Heart left ventricle (tissue), 16 donors: ENCODE results near the gene MCCC2. TPM values are rescaled to one million over a fixed set of nuclear protein-coding genes. Genes with fewer than 3 reads are reported as not detected.

Experiments used
- ATAC-seq, 4 donors: fragments of 200-7000 bp; cut with Tn5 transposase; one replicate each; pipeline ENCODE4 v1.9.1; 2020 to 2022; ENCODE audit warnings: moderate library complexity in 4 of 4, mild to moderate bottlenecking in 3 of 4, moderate number of reproducible peaks in 1 of 4
- DNase-seq, 5 donors: peaks; one replicate each; pipeline ENCODE4 v3.0.0-alpha.2; 2020
- H3K27ac ChIP-seq, 12 donors: fragments of 200-600 bp; sonication (generic) in 4 of 12; one replicate each; pipeline versions ENCODE4 v1.5.0 to v1.8.0; 2016 to 2022; ENCODE audit warnings: mild to moderate bottlenecking in 2 of 12
- H3K27me3 ChIP-seq, 9 donors: fragments of 200-600 bp; sonication (generic) in 2 of 9; one replicate each; pipeline versions ENCODE4 v1.5.1 to v1.8.0; 2016 to 2022; ENCODE audit warnings: mild to moderate bottlenecking in 3 of 9
- H3K36me3 ChIP-seq, 9 donors: fragments of 200-600 bp; sonication (generic) in 2 of 9; one replicate each; pipeline versions ENCODE4 v1.5.0 to v1.8.0; 2018 to 2022; ENCODE audit warnings: mild to moderate bottlenecking in 2 of 9
- H3K4me1 ChIP-seq, 12 donors: fragments of 200-600 bp; sonication (generic) in 4 of 12; one replicate each; pipeline versions ENCODE4 v1.5.0 to v1.8.0; 2016 to 2022; ENCODE audit warnings: mild to moderate bottlenecking in 3 of 12
- H3K4me3 ChIP-seq, 12 donors: fragments of 200-600 bp; sonication (generic) in 4 of 12; one replicate each; pipeline versions ENCODE4 v1.5.0 to v1.8.0; 2017 to 2022; ENCODE audit warnings: mild to moderate bottlenecking in 9 of 12, moderate library complexity in 4 of 12
- H3K9me3 ChIP-seq, 12 donors: fragments of 200-600 bp; sonication (generic) in 4 of 12; one replicate each; pipeline versions ENCODE4 v1.5.0 to v1.8.0; 2016 to 2022; ENCODE audit warnings: mild to moderate bottlenecking in 1 of 12
- CTCF ChIP-seq, 12 donors: fragments of 200-600 bp; sonication (generic) in 4 of 12; IDR thresholded peaks; one replicate each; pipeline versions ENCODE4 v1.5.0 to v1.8.0; 2018 to 2022; ENCODE audit warnings: antibody characterized with exemption in 12 of 12, mild to moderate bottlenecking in 5 of 12
- POLR2A ChIP-seq, 2 donors: fragments of 450-650 bp; IDR thresholded peaks; one replicate each; pipeline ENCODE4 v1.6.1; 2017; ENCODE audit warnings: antibody characterized with exemption in 2 of 2, mild to moderate bottlenecking in 2 of 2, moderate library complexity in 2 of 2
- WGBS, 4 donors: extraction: QIAGEN DNeasy Blood & Tissue Kit in 2 of 4; methylation state at CpG; one replicate each; pipeline versions ENCODE4 v1.1.5 to v1.1.7; 2013 to 2018; 5-methylcytosine and 5-hydroxymethylcytosine counted together
- intact Hi-C, 10 donors: fragments of 100-400 bp; cut with DNase I; formaldehyde crosslinking; loops; one replicate each; pipeline versions ENCODE4 v1.11.1 to v1.14.2; 2022
- polyA plus RNA-seq, 2 donors: library from polyadenylated mRNA; stranded (reverse); fragments of 200-250 nt; gene quantifications; one replicate each; pipeline ENCODE4 v1.2.3, GENCODE V29; 2013
- total RNA-seq, 9 donors: library from RNA; depleted of rRNA in 2 of 9; stranded (reverse); fragments of >200 nt in 2 of 9; fragmentation: NEBNext Ultra II Directional in 3 of 9; extraction: Animal tissue kit (Norgen Biotek cat#: 25700) in 3 of 9; gene quantifications; one replicate each; pipeline versions ENCODE4 v1.1.0 to v1.2.4, GENCODE V29; 2016 to 2023
- donor health status: ischemic (EF 13 %, LVEDD 7.1; RV severe dilation, severe dysfunction).
- donor health status: healthy with polysubstance abuse.
- donor health status: DM: no; HTN: yes; CAD: no.
- donor health status: DM: no; HTN: no; CAD: no.
- donor health status: ischemic (EF 25% LVEDD 6.9; RV normal size, moderate dysfunction).
- donor health status: ischemic (EF 25% LVEDD 5.7; RV mildly dilated, moderate dysfunction).
- donor health status: healthy.
- donor health status: DM: yes; HTN: yes; CAD: no.
- donor health status: ischemic (EF 35%, LVEDD 5.7; RV mildly dilated, moderate dysfunction).
- donor health status: nonischemic (EF 11% LVEDD 7.7; RV severe dilation, severe dysfunction).
- donor health status: DM: yes; HTN: yes; CAD: no.
- donor health status: PGD.
- donor health status: ischemic (EF 29% LVEDD 5.4; RV normal size, mild dysfunction).
- donor health status: nonischemic (EF 23%, LVEDD 6.1; RV moderate dilation, normal function).

MCCC2 gene
- total and polyA plus RNA-seq, 11 donors, result 74.3 to 153 (median 97.5) TPM

- Histone ChIP-seq H3K27ac (no peak overlapping the region), H3K36me3 (no peaks in the 10 kb centered on the region), H3K4me3 (no peak overlapping the region), H3K4me1 (peaks cover 0 to 5% (median 0%) of the 10 kb centered on the region in 12 donors), H3K27me3 (peaks cover 0 to 20% (median 0%) of the 10 kb centered on the region in 9 donors), H3K9me3 (no peaks in the 10 kb centered on the region)
- DNase-seq (no peak), ATAC-seq (no peak)
- TF ChIP-seq POLR2A (IDR thresholded peaks at IDR 0.05) (no peak), CTCF (IDR thresholded peaks at IDR 0.05) (no peak)
- 72 to 81% (median 75%) methylated on average over 2 of the region's 2 CpGs for WGBS, 4 donors
- intact Hi-C loops, result no loop called here
Measured at GRCh38 chr5:71699233-71699632, 112.1 kb downstream of the MCCC2 start.

- no peak for DNase-seq
- WGBS, 4 donors, result 78 to 86% (median 83%) methylated on average over 2 of the region's 2 CpGs
- intact Hi-C loops, result no loop called here
- peaks cover 0 to 18% (median 0%) of the 10 kb centered on the region in 9 donors for H3K27me3 ChIP-seq
- no peak overlapping the region for H3K4me3 ChIP-seq
- no peak for TF ChIP-seq POLR2A (IDR thresholded peaks at IDR 0.05)
- no peak for TF ChIP-seq CTCF (IDR thresholded peaks at IDR 0.05)
- peaks cover 0 to 5% (median 0%) of the 10 kb centered on the region in 12 donors for H3K4me1 ChIP-seq
- ATAC-seq, result no peak
- H3K9me3 ChIP-seq, result no peaks in the 10 kb centered on the region
- no peaks in the 10 kb centered on the region for H3K36me3 ChIP-seq
- H3K27ac ChIP-seq, result no peak overlapping the region
Measured at GRCh38 chr5:71699751-71700150, 112.6 kb downstream of the MCCC2 start.

GRCh38 chr5:71700803-71701202 lies 113.7 kb downstream of the MCCC2 start:
- TF ChIP-seq POLR2A (IDR thresholded peaks at IDR 0.05) (no peak), CTCF (IDR thresholded peaks at IDR 0.05) (no peak)
- Histone ChIP-seq H3K9me3 (no peaks in the 10 kb centered on the region), H3K27ac (no peak overlapping the region), H3K36me3 (no peaks in the 10 kb centered on the region), H3K4me1 (peaks cover 0 to 5% (median 0%) of the 10 kb centered on the region in 12 donors), H3K27me3 (peaks cover 0 to 18% (median 0%) of the 10 kb centered on the region in 9 donors), H3K4me3 (no peak overlapping the region)
- intact Hi-C loops, result no loop called here
- DNase-seq (no peak), ATAC-seq (no peak)

- H3K4me1 ChIP-seq, result peaks cover 0 to 5% (median 0%) of the 10 kb centered on the region in 12 donors
Measured at GRCh38 chr5:71701407-71701806, 114.3 kb downstream of the MCCC2 start.

More at GRCh38 chr5:71701407-71701806, 114.3 kb downstream of the MCCC2 start:
- TF ChIP-seq POLR2A (IDR thresholded peaks at IDR 0.05), result no peak
- TF ChIP-seq CTCF (IDR thresholded peaks at IDR 0.05), result no peak
- Histone ChIP-seq H3K36me3 (no peaks in the 10 kb centered on the region), H3K9me3 (no peaks in the 10 kb centered on the region), H3K27ac (no peak overlapping the region), H3K4me3 (no peak overlapping the region), H3K27me3 (peaks cover 0 to 21% (median 0%) of the 10 kb centered on the region in 9 donors)
- no peak for ATAC-seq
- intact Hi-C loops, result no loop called here
- DNase-seq, result no peak
- WGBS, 4 donors, result 64 to 81% (median 72%) methylated on average over 3 of the region's 3 CpGs
